ENCODE data around the gene TIPRL. TPM values are rescaled to one million over a fixed set of nuclear protein-coding genes. Genes with fewer than 3 reads are reported as not detected.

The TIPRL gene
- total RNA-seq = 31.8 and 40.7 TPM in 2 replicates

GRCh38 chr1:168178638-168179437 lies at the start of gene TIPRL:
TSS of gene TIPRL (plus strand) at chr1:168178962. CDS start at chr1:168179078, 116 bp downstream.

GRCh38 chr1:168136709-168137514 lies 41.9 kb upstream of the TIPRL start, which contains the start of gene GPR161:
TSS of gene GPR161 (minus strand) at chr1:168136930. CDS start at chr1:168104850, 32,080 bp downstream.

GRCh38 chr1:168225476-168226190 lies 46.9 kb downstream of the TIPRL start, which contains the start of gene SFT2D2:
TSS of gene SFT2D2 (plus strand) at chr1:168226004. CDS start at chr1:168226080, 76 bp downstream.

Other genes with a start within 250 kb of the TIPRL start
- gene DCAF6, start 242.3 kb upstream of the TIPRL start, total RNA-seq = 32.8 and 56.6 TPM in 2 replicates
- gene MPC2, start 241.9 kb upstream of the TIPRL start, total RNA-seq = 19.2 and 23.6 TPM in 2 replicates
- 9.4 and 20.5 TPM in 2 replicates for gene GPR161, start 42.0 kb upstream of the TIPRL start, total RNA-seq
- gene SFT2D2, start 47.0 kb downstream of the TIPRL start, total RNA-seq = 24.3 and 35.7 TPM in 2 replicates
- gene TBX19, start 101.9 kb downstream of the TIPRL start, total RNA-seq = 0.85 and 0.96 TPM in 2 replicates